ENCODE data around the gene MUC6. TPM values are rescaled to one million over a fixed set of nuclear protein-coding genes. Genes with fewer than 3 reads are reported as not detected.

The MUC6 gene
- total and polyA plus RNA-seq, 2 of the 8 experiments (the other 6 are each of a cell fraction or from before 2014, with no cell fraction given): not detected

DNA sequence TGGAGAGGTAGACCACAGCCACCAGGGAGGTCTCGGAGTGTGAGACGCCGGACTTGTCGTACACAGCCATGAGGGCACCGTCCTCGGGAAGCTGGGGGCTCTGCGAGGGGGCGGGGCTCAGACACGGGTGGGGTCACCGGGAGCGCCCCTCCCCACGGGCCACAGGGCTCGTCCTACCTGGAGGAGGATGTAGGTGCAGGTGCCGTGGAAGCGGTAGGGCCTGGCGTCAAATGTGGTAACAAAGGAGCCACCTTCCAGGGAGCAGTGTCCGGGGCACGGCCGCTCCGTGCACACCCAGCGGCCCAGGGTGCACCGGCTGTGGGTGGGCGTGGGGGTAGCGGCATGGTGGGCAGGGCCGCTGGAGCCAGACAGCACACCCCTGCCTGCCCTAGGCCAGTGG is 7.5 kb downstream of the MUC6 start (continued):
- TF ChIP-seq EZH2 (IDR thresholded peaks at IDR 0.05; ENCODE audit: low read depth, low read length, severe bottlenecking) (no peak), EP300 (IDR thresholded peaks at IDR 0.05; ENCODE audit: borderline replicate concordance in 1 of 2, low read depth in 2 of 2, low read length in 2 of 2) (no peak), CHD2 (IDR thresholded peaks at IDR 0.05; ENCODE audit: low read length) (no peak)

Measured in H1 (cell line).